GM12878 (cell line): Measurements from ENCODE around the gene DCK. TPM values are rescaled to one million over a fixed set of nuclear protein-coding genes. Genes with fewer than 3 reads are reported as not detected.

Experiments used
- ATAC-seq: fragments of 200-7000 bp; cut with Tn5 transposase; 3 replicates; pipeline ENCODE4 v1.9.1; 2020; ENCODE audit warnings: mild to moderate bottlenecking, moderate library complexity
- BruUV-seq: library from RNA; stranded (reverse); fragments of 400-500 nt; replicated peaks from 2 replicates; lab custom pipeline; 2021; lab: Mats Ljungman, UMichigan
- CTCF ChIA-PET: fragments of 300-600 bp; sonication (Branson Sonifier 250); formaldehyde crosslinking; extraction: SDS; loops from one replicate; lab custom pipeline; 2021; ENCODE audit warnings: inconsistent platforms; lab: Yijun Ruan, JAX
- POLR2A ChIA-PET: fragments of 350-600 bp; formaldehyde crosslinking; extraction: SDS; loops from one replicate; lab custom pipeline; 2021; ENCODE audit warnings: inconsistent platforms; lab: Charles Lee
- RAD21 ChIA-PET: fragments of 300-600 bp; sonication (Branson Sonifier 250); formaldehyde crosslinking; loops from one replicate; lab custom pipeline; 2023; ENCODE audit warnings: antibody characterized with exemption; ENCODE audit not compliant: unreplicated experiment; lab: Charles Lee
- SMC1A ChIA-PET: fragments of 300-600 bp; sonication (Branson Sonifier 250); formaldehyde crosslinking; loops from one replicate; lab custom pipeline; 2023; ENCODE audit not compliant: unreplicated experiment, uncharacterized antibody; lab: Charles Lee
- DNase-seq: peaks from one replicate; pipeline ENCODE4 v3.0.0-alpha.2; 2011; ENCODE audit warnings: low read depth, low spot score
- FAIRE-seq: peaks from 3 replicates; lab custom pipeline; 2011; peaks lifted over from hg19 to GRCh38; lab: Jason Lieb, UNC
- H2AFZ ChIP-seq: 2 replicates; pipeline ENCODE4 v1.6.0; 2011; ENCODE audit warnings: low read depth, low read length, control low read depth; ENCODE audit not compliant: control insufficient read depth
- H3K27ac ChIP-seq: 2 replicates; pipeline ENCODE4 v1.5.1; 2011; ENCODE audit warnings: control low read depth; ENCODE audit not compliant: control insufficient read depth, insufficient read depth
- H3K27me3 ChIP-seq, 2 experiments: replicated peaks in 1 of 2; 2 replicates each; pipeline versions ENCODE4 v1.6.0 to v1.6.1; 2011; ENCODE audit warnings: low read length in 1 of 2; ENCODE audit not compliant: control insufficient read depth in 2 of 2, insufficient read depth in 2 of 2
- H3K36me3 ChIP-seq, 2 experiments: 2 replicates each; pipeline ENCODE4 v1.5.1; 2011; ENCODE audit warnings: low read length in 1 of 2; ENCODE audit not compliant: control insufficient read depth in 2 of 2, insufficient read depth in 2 of 2
- H3K4me1 ChIP-seq: 2 replicates; pipeline ENCODE4 v1.6.1; 2011; ENCODE audit warnings: mild to moderate bottlenecking, low read length, moderate library complexity, mixed read lengths; ENCODE audit not compliant: control insufficient read depth, insufficient read depth
- H3K4me2 ChIP-seq: 2 replicates; pipeline ENCODE4 v1.6.0; 2011; ENCODE audit warnings: control low read depth; ENCODE audit not compliant: control insufficient read depth, insufficient read depth
- H3K4me3 ChIP-seq: fragments of 200-600 bp; sonication (generic); 2 replicates; pipeline ENCODE4 v1.5.1; 2016
- H3K79me2 ChIP-seq: 2 replicates; pipeline ENCODE4 v1.6.0; 2011; ENCODE audit warnings: low read length; ENCODE audit not compliant: control insufficient read depth, insufficient read depth
- H3K9ac ChIP-seq: 2 replicates; pipeline ENCODE4 v1.8.0; 2011; ENCODE audit warnings: low read length, control low read depth, mixed read lengths; ENCODE audit not compliant: control insufficient read depth, insufficient read depth
- H3K9me3 ChIP-seq: replicated peaks from 3 replicates; pipeline ENCODE4 v1.5.1; 2011; ENCODE audit warnings: mild to moderate bottlenecking, low read length; ENCODE audit not compliant: control insufficient read depth, insufficient read depth
- H4K20me1 ChIP-seq: 2 replicates; pipeline ENCODE4 v1.6.0; 2011; ENCODE audit not compliant: control insufficient read depth, insufficient read depth
- CBX5 ChIP-seq: sonication (generic); IDR thresholded peaks from 2 replicates; pipeline ENCODE4 v1.6.1; 2016; ENCODE audit warnings: low read depth, moderate library complexity, mild to moderate bottlenecking, inconsistent platforms
- EED ChIP-seq: sonication (generic); IDR thresholded peaks from 2 replicates; pipeline ENCODE4 v1.6.1; 2016; ENCODE audit warnings: antibody characterized with exemption, low read depth
- ESRRA ChIP-seq: IDR thresholded peaks from 2 replicates; pipeline ENCODE4 v1.6.1; 2012; ENCODE audit warnings: mild to moderate bottlenecking, low read length, improper control_type of control experiment
- HCFC1 ChIP-seq: fragments of 150-350 bp; IDR thresholded peaks from 2 replicates; pipeline ENCODE4 v1.6.1; 2014; ENCODE audit warnings: low read length
- MEF2B ChIP-seq: fragments of 450-650 bp; IDR thresholded peaks from 2 replicates; pipeline ENCODE4 v1.6.1; 2018; ENCODE audit warnings: mild to moderate bottlenecking, moderate library complexity; ENCODE audit not compliant: partially characterized antibody, poor library complexity, severe bottlenecking
- MTA3 ChIP-seq: IDR thresholded peaks from 2 replicates; pipeline ENCODE4 v1.6.1; 2012; ENCODE audit warnings: low read length, inconsistent platforms, borderline replicate concordance
- NFXL1 ChIP-seq: fragments of 450-650 bp; IDR thresholded peaks from 2 replicates; pipeline ENCODE4 v1.6.1; 2017; ENCODE audit warnings: antibody characterized with exemption, mild to moderate bottlenecking, borderline replicate concordance
- NRF1 ChIP-seq: conservative IDR thresholded peaks from 2 replicates; pipeline ENCODE4 v1.6.1; 2011; ENCODE audit warnings: mild to moderate bottlenecking, low read depth, low read length, improper control_type of control experiment
- PML ChIP-seq: IDR thresholded peaks from 2 replicates; pipeline ENCODE4 v1.6.1; 2012; ENCODE audit warnings: low read length, inconsistent platforms
- RELA ChIP-seq: fragments of 450-650 bp; IDR thresholded peaks from 2 replicates; pipeline ENCODE4 v1.8.0; 2014; ENCODE audit warnings: borderline replicate concordance; ENCODE audit not compliant: partially characterized antibody
- SMAD5 ChIP-seq: IDR thresholded peaks from 2 replicates; pipeline ENCODE4 v1.6.1; 2016; ENCODE audit warnings: antibody characterized with exemption, low read depth
- WRNIP1 ChIP-seq: IDR thresholded peaks from 2 replicates; pipeline ENCODE4 v1.6.1; 2011; ENCODE audit warnings: low read depth, low read length, improper control_type of control experiment, borderline replicate concordance
- WGBS: methylation state at CpG from one replicate; pipeline ENCODE4 v1.1.6; 2016; ENCODE audit warnings: low lambda C conversion rate; ENCODE audit not compliant: insufficient replicate concordance, insufficient coverage; ENCODE audit errors: missing lambda C conversion rate; 5-methylcytosine and 5-hydroxymethylcytosine counted together
- in situ Hi-C: fragments of 300-500 bp; cut with MboI; formaldehyde crosslinking; loops from 9 replicates; pipeline ENCODE4 v1.14.3; 2018; ENCODE audit warnings: mixed read lengths
- intact Hi-C: fragments of 100-400 bp; cut with micrococcal nuclease; formaldehyde crosslinking; loops from one replicate; pipeline ENCODE4 v1.14.2; 2022; ENCODE audit not compliant: unreplicated experiment
- polyA plus RNA-seq, 11 experiments: library from polyadenylated mRNA; depleted of rRNA in 4 of 11; unstranded in 6 of 11; stranded (reverse) in 5 of 11; fragments of >200 nt; fragmentation: Nextera tagmentation in 4 of 11; fragmentation: Illumina TruSeq in 1 of 11; extraction: Ambion mirVana in 4 of 11; extraction: Trizol in 1 of 11; gene quantifications; 1 replicate in 1 of 11; 2 replicates in 10 of 11; pipeline versions ENCODE4 v1.2.1 to v1.2.3, GENCODE V29; 2011 to 2016; ENCODE audit warnings: inconsistent platforms in 2 of 11, missing spikeins in 2 of 11, low read depth in 1 of 11
- total RNA-seq, 4 experiments: library from RNA; depleted of rRNA in 3 of 4; stranded (reverse); fragments of >200 nt in 3 of 4; fragmentation: Illumina TruSeq in 1 of 4; extraction: Trizol in 1 of 4; gene quantifications; 2 replicates each; pipeline versions ENCODE4 v1.2.1 to v1.2.3, GENCODE V29; 2013 to 2021
- TF ChIP-seq, protein P1 (sequence below): fragments of 150-350 bp; IDR thresholded peaks from 2 replicates; pipeline ENCODE4 v1.6.1; 2014; ENCODE audit warnings: mild to moderate bottlenecking, low read depth, low read length
- TF ChIP-seq, protein P2 (sequence below): fragments of 450-650 bp; formaldehyde crosslinking; IDR thresholded peaks from 2 replicates; pipeline ENCODE4 v1.5.0; 2022; ENCODE audit warnings: mild to moderate bottlenecking, missing genetic modification characterization

The DCK gene
- total and polyA plus RNA-seq, 10 of the 15 experiments (the other 5 are each of a cell fraction or from before 2014, with no cell fraction given): 20.0 to 69.4 (median 26.2) TPM

DNA sequence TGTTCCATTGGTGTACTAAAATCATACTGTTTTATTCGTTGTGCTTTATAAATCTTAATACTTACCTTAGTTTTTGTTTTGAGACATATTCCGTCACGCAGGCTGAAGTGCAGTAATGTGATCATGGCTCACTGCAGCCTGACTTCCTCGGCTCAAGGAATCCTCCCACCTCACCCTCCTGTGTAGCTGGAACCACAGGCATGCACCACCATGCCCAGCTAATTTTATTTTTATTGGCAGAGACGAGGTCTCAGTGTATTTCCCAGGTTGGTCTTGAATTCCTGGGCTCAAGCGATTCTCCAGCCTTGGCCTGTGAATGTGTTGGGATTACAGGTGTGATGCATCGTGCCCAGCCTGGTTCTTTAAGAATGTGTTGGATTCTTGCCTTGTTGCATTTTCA, 24.4 kb upstream of the DCK start:
- H3K27me3 ChIP-seq: no peaks in the 10 kb centered on the region
- H3K9me3 ChIP-seq: no peaks in the 10 kb centered on the region
- H3K4me3 ChIP-seq: no peak overlapping the region
- FAIRE-seq: no peak
- intact Hi-C loops (no loop called here), in situ Hi-C loops (no loop called here)
- ChIA-PET SMC1A (interaction anchor here (1.0 to 1.9 kb wide), 3 partner anchors 9 to 317 kb away, joined by 3 to 5 read pairs (median 4); no protein-coding TSS in a partner anchor), RAD21 (no interaction called here), POLR2A (interaction anchor here (0.8 kb wide), 1 partner anchor 42 kb away, joined by 3 read pairs; no protein-coding TSS in a partner anchor), CTCF (interaction anchor here (1.0 kb wide), 1 partner anchor 45 kb away, joined by 3 read pairs; no protein-coding TSS in a partner anchor)
- TF ChIP-seq CBX5: no peak
- TF ChIP-seq WRNIP1: no peak
- TF ChIP-seq PML: no peak
- no peak for TF ChIP-seq NRF1
- no peak for TF ChIP-seq ESRRA
- no peak for TF ChIP-seq RELA
- no peak for TF ChIP-seq EED
- TF ChIP-seq, protein P1, sequence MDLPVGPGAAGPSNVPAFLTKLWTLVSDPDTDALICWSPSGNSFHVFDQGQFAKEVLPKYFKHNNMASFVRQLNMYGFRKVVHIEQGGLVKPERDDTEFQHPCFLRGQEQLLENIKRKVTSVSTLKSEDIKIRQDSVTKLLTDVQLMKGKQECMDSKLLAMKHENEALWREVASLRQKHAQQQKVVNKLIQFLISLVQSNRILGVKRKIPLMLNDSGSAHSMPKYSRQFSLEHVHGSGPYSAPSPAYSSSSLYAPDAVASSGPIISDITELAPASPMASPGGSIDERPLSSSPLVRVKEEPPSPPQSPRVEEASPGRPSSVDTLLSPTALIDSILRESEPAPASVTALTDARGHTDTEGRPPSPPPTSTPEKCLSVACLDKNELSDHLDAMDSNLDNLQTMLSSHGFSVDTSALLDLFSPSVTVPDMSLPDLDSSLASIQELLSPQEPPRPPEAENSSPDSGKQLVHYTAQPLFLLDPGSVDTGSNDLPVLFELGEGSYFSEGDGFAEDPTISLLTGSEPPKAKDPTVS: no peak
- no peak for TF ChIP-seq MTA3
- TF ChIP-seq, protein P2, sequence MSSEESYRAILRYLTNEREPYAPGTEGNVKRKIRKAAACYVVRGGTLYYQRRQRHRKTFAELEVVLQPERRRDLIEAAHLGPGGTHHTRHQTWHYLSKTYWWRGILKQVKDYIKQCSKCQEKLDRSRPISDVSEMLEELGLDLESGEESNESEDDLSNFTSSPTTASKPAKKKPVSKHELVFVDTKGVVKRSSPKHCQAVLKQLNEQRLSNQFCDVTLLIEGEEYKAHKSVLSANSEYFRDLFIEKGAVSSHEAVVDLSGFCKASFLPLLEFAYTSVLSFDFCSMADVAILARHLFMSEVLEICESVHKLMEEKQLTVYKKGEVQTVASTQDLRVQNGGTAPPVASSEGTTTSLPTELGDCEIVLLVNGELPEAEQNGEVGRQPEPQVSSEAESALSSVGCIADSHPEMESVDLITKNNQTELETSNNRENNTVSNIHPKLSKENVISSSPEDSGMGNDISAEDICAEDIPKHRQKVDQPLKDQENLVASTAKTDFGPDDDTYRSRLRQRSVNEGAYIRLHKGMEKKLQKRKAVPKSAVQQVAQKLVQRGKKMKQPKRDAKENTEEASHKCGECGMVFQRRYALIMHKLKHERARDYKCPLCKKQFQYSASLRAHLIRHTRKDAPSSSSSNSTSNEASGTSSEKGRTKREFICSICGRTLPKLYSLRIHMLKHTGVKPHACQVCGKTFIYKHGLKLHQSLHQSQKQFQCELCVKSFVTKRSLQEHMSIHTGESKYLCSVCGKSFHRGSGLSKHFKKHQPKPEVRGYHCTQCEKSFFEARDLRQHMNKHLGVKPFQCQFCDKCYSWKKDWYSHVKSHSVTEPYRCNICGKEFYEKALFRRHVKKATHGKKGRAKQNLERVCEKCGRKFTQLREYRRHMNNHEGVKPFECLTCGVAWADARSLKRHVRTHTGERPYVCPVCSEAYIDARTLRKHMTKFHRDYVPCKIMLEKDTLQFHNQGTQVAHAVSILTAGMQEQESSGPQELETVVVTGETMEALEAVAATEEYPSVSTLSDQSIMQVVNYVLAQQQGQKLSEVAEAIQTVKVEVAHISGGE (CRISPR knock-in tag): no peak
- no peak for TF ChIP-seq MEF2B
- TF ChIP-seq HCFC1: no peak
- no peak for TF ChIP-seq NFXL1
- TF ChIP-seq SMAD5: no peak
- no peaks in the 10 kb centered on the region for H3K36me3 ChIP-seq
- no peak for ATAC-seq
- WGBS: 76% methylated on average over 7 of the region's 7 CpGs
- BruUV-seq: no TSS peak
- no peak for DNase-seq
- H3K9ac ChIP-seq: no peak overlapping the region
- no peak overlapping the region for H3K4me2 ChIP-seq
- no peaks in the 10 kb centered on the region for H3K4me1 ChIP-seq
- no peak overlapping the region for H3K27ac ChIP-seq
- H4K20me1 ChIP-seq: no peaks in the 10 kb centered on the region
- no peak overlapping the region for H2AFZ ChIP-seq
- no peaks in the 10 kb centered on the region for H3K79me2 ChIP-seq
